ENCODE data around the gene TMEM45B. TPM values are rescaled to one million over a fixed set of nuclear protein-coding genes. Genes with fewer than 3 reads are reported as not detected.

Gene TMEM45B
- 0.13 to 0.27 TPM (median 0.24 TPM) in 3 of 5 replicates, not detected in the others for total RNA-seq (2022; extraction: Qiagen RNA extraction; ENCODE audit: low read depth)

GRCh38 chr11:129815596-129816461, at the start of gene TMEM45B:
Gene TMEM45B, plus strand, starts transcription at chr11:129815848. Its CDS starts 36,635 bp downstream, at chr11:129852483.

GRCh38 chr11:129895126-129896041, 79.7 kb downstream of the TMEM45B start, which contains the start of gene NFRKB:
Gene NFRKB, minus strand, starts transcription at chr11:129895578. Its CDS starts 2,729 bp downstream, at chr11:129892849.

Other genes with a start within 250 kb of the TMEM45B start
- gene NFRKB, start 79.7 kb downstream of the TMEM45B start, total RNA-seq (2022; extraction: Qiagen RNA extraction; ENCODE audit: low read depth), result 12.4 to 15.8 TPM (median 14.0 TPM) in 5 replicates
- gene PRDM10, start 187.0 kb downstream of the TMEM45B start, total RNA-seq (2022; extraction: Qiagen RNA extraction; ENCODE audit: low read depth), result 1.6 to 2.6 TPM (median 2.2 TPM) in 5 replicates

Data from A549 treated with DMSO at 1 μM for 4 hours (cell line).